Ishikawa (cell line): ENCODE measurements around the gene TLE5.

Experiments
- CEBPB ChIP-seq: IDR thresholded peaks from 2 replicates; pipeline ENCODE4 v1.6.1; 2012
- CREB1 ChIP-seq: IDR thresholded peaks from 2 replicates; pipeline ENCODE4 v1.6.1; 2012; ENCODE audit warnings: low read depth
- EGR1 ChIP-seq: IDR thresholded peaks from 2 replicates; pipeline ENCODE4 v1.6.1; 2012
- EP300 ChIP-seq: IDR thresholded peaks from 2 replicates; pipeline ENCODE4 v1.6.1; 2012; ENCODE audit warnings: borderline replicate concordance
- FOXM1 ChIP-seq: IDR thresholded peaks from 2 replicates; pipeline ENCODE4 v1.6.1; 2012; ENCODE audit warnings: low read depth, borderline replicate concordance
- MAX ChIP-seq: IDR thresholded peaks from 2 replicates; pipeline ENCODE4 v1.6.1; 2012
- NFIC ChIP-seq: IDR thresholded peaks from 2 replicates; pipeline ENCODE4 v1.6.1; 2012
- RAD21 ChIP-seq: IDR thresholded peaks from 2 replicates; pipeline ENCODE4 v1.6.1; 2012; ENCODE audit warnings: low read depth
- TAF1 ChIP-seq: IDR thresholded peaks from 2 replicates; pipeline ENCODE4 v1.6.1; 2012; ENCODE audit warnings: low read depth, mild to moderate bottlenecking
- TCF12 ChIP-seq: IDR thresholded peaks from 2 replicates; pipeline ENCODE4 v1.6.1; 2012; ENCODE audit warnings: low read depth
- TEAD4 ChIP-seq: IDR thresholded peaks from 2 replicates; pipeline ENCODE4 v1.6.1; 2012
- YY1 ChIP-seq: IDR thresholded peaks from 2 replicates; pipeline ENCODE4 v1.6.1; 2012; ENCODE audit warnings: low read depth
- ZBTB7A ChIP-seq: IDR thresholded peaks from 2 replicates; pipeline ENCODE4 v1.6.1; 2012; ENCODE audit warnings: low read depth
- TF ChIP-seq, protein P1 (sequence below): IDR thresholded peaks from 2 replicates; pipeline ENCODE4 v1.6.1; 2012; ENCODE audit warnings: low read depth, mild to moderate bottlenecking
- TF ChIP-seq, protein P2 (sequence below): IDR thresholded peaks from 2 replicates; pipeline ENCODE4 v1.6.1; 2012

The TLE5 gene

GRCh38 chr19:3060857-3061181, 1.5 kb downstream of the TLE5 start:
- TF ChIP-seq NFIC (no peak), EGR1 (no peak), FOXM1 (no peak), TCF12 (no peak), YY1 (no peak)

GRCh38 chr19:3059653-3060052, 2.6 kb downstream of the TLE5 start:
- TF ChIP-seq MAX (no peak), TAF1 (no peak)

- TF ChIP-seq ZBTB7A (no peak), RAD21 (no peak), YY1 (no peak), EP300 (no peak), CREB1 (no peak)
- TF ChIP-seq, protein P1, sequence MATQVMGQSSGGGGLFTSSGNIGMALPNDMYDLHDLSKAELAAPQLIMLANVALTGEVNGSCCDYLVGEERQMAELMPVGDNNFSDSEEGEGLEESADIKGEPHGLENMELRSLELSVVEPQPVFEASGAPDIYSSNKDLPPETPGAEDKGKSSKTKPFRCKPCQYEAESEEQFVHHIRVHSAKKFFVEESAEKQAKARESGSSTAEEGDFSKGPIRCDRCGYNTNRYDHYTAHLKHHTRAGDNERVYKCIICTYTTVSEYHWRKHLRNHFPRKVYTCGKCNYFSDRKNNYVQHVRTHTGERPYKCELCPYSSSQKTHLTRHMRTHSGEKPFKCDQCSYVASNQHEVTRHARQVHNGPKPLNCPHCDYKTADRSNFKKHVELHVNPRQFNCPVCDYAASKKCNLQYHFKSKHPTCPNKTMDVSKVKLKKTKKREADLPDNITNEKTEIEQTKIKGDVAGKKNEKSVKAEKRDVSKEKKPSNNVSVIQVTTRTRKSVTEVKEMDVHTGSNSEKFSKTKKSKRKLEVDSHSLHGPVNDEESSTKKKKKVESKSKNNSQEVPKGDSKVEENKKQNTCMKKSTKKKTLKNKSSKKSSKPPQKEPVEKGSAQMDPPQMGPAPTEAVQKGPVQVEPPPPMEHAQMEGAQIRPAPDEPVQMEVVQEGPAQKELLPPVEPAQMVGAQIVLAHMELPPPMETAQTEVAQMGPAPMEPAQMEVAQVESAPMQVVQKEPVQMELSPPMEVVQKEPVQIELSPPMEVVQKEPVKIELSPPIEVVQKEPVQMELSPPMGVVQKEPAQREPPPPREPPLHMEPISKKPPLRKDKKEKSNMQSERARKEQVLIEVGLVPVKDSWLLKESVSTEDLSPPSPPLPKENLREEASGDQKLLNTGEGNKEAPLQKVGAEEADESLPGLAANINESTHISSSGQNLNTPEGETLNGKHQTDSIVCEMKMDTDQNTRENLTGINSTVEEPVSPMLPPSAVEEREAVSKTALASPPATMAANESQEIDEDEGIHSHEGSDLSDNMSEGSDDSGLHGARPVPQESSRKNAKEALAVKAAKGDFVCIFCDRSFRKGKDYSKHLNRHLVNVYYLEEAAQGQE: no peak
Observed at GRCh38 chr19:3058821-3059314, 3.4 kb downstream of the TLE5 start.

- TF ChIP-seq ZBTB7A (no peak), EGR1 (no peak), TCF12 (no peak), FOXM1 (no peak), TEAD4 (no peak), NFIC (no peak), TAF1 (no peak), CEBPB (no peak)
Observed at GRCh38 chr19:3058009-3058820, 4.1 kb downstream of the TLE5 start.

GRCh38 chr19:3057275-3057714, 5.0 kb downstream of the TLE5 start:
- TF ChIP-seq RAD21 (peak; percentile 24; the same call in 1 of the 2 replicates), FOXM1 (peak; percentile 61; the same call in 1 of the 2 replicates), EGR1 (peak; percentile 53; the same call in 1 of the 2 replicates), MAX (peak; percentile 86), CEBPB (no peak), CREB1 (no peak), EP300 (peak; percentile 92), TEAD4 (peak; percentile 75), NFIC (peak; percentile 99), TAF1 (peak; percentile 23; the same call in 1 of the 2 replicates), ZBTB7A (peak; percentile 95), YY1 (peak; percentile 68; the same call in 1 of the 2 replicates), TCF12 (peak; percentile 93)
- TF ChIP-seq, protein P2, sequence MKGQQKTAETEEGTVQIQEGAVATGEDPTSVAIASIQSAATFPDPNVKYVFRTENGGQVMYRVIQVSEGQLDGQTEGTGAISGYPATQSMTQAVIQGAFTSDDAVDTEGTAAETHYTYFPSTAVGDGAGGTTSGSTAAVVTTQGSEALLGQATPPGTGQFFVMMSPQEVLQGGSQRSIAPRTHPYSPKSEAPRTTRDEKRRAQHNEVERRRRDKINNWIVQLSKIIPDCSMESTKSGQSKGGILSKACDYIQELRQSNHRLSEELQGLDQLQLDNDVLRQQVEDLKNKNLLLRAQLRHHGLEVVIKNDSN: no peak
- TF ChIP-seq, protein P1: no peak

DNA sequence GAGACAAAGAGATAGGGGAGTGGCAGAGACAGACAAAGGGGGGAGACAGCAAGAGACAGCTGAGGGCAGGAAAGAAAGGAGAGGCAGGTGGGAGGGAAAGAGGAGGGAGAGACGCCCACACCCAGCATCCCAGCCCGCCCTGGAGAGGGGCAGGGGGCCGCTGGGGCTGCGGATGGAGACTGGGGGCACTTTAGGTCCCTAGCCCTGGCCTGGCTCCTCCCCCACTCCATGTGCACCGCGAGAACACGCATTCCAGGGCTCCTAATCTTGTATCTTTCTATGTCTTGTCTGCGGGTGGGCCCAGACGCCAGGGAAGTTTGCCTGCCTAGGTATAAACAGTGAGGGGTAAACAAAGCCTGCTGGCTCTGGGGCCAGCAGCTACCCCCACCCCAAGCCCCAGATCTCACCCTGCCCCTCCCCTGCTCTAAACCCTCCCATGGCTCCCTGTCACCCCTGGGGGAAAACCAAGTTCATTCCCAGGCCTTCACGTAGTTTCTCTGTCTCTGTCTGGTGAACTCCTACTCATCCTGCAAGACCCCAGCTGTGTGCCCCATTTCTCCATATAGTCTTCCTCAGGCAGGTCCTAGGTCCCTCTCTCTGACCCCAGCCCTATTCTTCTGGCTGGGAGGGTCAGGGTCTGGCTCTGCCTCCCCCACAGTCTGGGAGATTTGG, 5.7 kb downstream of the TLE5 start:
- TF ChIP-seq CREB1: no peak
- TF ChIP-seq, protein P1: no peak
- TF ChIP-seq YY1: no peak
- TF ChIP-seq, protein P2: no peak
- TF ChIP-seq MAX: no peak
- no peak for TF ChIP-seq FOXM1
